HPDE6-E6E7 (cell line): ENCODE data around the gene TBX2.
"Not testable (repeated sequence)": the region's sequence is repeated elsewhere in the genome, so short reads cannot be mapped to it uniquely, and the experiment has no call there.

Experiments
- DNase-seq: peaks from one replicate; pipeline ENCODE4 v3.0.0; 2011; ENCODE audit warnings: missing footprints; ENCODE audit errors: extremely low spot score

Gene TBX2

DNA sequence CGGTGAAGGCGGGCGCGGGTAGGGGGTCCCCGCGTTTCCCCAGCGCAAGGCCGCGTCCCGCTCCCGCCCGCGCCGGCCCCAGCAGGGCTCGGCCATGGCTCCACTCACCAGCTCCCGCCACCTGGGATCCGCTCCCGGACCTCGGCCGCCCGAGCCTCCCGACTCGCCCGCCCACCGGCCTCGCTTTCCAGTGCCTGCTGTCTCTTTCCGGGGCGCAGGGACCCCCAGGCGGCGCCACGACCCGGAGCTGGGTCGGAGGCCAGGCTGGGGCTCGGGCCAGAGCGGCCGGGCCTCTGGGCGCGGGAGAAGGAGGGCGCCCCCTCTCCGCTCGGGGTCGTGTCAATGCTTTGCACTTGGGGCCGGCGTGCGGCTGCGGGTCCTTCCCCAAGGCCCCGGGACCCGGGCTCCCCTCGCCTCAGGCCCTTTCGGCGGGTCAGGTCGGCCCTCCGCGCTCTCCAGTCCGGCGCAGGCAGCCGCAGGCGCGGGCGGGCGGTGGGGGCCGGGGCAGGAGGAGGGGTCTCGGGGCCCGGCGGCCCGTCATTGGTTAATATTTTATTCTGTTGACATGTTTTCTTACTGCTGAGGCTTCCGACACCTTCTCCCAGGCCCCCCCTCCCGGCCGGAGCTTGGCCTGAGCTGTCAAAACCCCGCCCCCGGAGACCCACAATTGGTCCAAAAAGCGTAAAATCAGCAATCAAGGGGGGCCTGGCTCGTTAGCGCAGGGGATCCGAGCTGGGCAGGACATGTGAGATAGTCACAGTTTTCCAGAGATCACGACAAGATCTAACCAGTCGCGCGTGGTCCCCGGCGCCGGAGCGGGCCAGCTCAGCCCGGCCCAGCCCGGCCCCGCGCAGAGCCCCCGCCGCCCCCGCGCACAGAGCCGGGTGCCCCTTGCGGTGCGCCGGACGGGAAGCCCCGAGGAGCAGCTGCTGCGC is at the start of gene TBX2:
TBX2 (plus strand) TSS at position 713 of the 935 bp plus-strand sequence. CDS start 334 bp downstream, outside the sequence.
- no peak for DNase-seq

- no peak for DNase-seq
Measured at GRCh38 chr17:61351745-61352407, 47.8 kb upstream of the TBX2 start.

- no peak for DNase-seq
Measured at GRCh38 chr17:61352408-61352770, 47.3 kb upstream of the TBX2 start.

DNA sequence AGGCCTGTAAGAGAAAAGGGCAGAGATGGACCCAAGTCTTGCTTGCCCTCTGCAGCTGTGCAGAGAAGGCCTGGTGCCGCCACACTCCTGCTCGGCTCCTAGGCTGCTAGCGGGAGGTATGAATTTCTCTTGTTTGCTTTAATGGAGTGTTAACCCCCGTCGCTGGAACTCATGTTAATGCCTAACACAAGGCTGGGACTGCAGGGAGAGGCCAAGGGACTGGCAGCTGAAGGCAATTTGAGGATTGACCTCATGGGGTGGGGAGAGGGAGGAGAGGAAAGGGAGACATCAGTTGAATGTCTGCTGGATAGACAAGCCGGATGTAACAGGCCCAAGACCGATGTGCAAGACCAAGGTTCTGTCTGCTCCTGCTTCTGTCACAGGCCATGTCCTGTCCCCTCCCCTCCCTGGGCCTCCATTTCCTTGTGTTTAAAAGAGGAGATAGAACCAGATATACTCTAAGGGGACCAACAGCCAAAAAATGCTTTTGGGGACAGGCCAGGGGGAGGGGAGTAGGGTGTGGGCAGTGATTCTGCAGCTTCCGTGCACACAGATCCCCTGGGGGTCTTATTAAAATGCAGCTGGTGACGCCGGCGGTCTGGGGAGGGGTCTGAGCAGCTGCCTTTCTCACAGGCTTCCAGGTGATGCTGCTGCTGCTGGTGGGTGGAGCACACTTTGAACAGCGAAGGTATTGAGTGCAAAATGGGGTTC is 46.7 kb upstream of the TBX2 start:
- DNase-seq: no peak

DNA sequence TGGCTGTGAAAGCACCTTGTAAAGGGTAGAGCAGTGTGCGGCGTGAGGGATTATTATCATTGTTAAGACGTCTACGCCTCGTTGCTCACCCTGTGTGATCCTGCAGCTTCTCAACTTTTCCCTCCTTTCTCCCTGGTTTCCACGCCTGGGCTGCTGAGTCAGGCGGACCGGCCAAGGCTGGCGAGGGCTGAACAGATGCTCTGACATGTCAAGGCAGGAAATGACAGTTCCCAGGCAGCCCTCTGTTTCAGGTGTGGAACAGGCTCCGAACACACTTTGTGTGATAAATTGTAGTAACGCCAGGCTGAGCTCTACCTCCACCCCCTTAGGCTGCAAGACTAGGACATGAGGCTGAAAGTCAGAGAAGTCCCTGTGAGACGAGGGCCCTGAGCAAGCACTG is 46.0 kb upstream of the TBX2 start:
- DNase-seq: no peak

- no peak for DNase-seq
Measured at GRCh38 chr17:61354895-61355874, 44.5 kb upstream of the TBX2 start.

GRCh38 chr17:61357061-61357460 is 42.6 kb upstream of the TBX2 start:
- not testable (repeated sequence) for DNase-seq

GRCh38 chr17:61359513-61359912 is 40.1 kb upstream of the TBX2 start:
- DNase-seq: not testable (repeated sequence)

DNA sequence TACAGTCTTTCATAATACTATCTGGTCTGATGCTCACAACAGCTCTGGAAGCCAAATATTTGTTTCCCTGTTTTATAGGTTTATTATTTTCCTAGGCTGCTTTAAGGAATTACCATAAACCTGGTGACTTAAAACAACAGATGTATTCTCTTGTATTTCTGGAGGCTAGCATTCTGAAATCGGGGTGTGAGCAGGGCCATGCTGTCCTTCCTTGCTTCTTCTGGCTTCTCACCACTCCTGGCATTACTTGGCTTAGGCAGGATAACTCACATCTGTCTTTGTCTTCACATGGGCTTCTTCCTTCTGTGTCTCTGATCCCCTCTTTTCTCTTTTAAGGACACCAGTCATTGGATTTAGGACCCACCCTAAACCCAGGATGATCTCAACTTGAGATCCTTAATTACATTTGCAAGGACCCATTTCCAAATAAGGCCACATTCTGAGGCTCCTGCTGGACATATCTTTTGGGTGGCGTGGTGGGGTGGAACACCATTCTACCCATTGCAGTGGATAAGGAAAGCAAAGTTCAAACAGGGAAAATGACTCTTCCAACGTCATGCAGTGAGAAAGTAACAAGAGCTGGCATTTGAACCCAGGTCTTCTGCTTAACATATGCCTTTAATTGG is 39.2 kb upstream of the TBX2 start:
- no peak for DNase-seq

- peak; percentile 35 for DNase-seq
Measured at GRCh38 chr17:61361084-61361483, 38.6 kb upstream of the TBX2 start.

DNA sequence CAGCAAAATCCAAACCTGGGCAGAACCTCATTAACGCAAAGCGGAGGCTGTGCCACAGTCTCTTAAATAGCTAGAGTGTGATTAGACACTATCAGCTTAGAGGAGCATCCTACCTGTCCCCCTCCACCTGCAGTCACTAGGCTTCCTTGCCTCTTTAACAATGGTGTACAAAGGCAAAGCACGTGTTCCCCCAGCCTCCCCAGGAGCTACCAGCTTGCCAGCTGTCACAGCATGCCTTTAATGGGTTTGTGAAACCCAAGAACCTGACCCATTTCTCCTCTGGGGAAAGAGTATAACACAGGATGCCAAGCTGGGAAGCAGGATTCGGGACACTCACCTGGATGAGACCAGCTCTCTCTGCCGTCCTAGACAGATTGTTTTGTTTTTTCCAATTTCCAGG is 37.2 kb upstream of the TBX2 start:
- DNase-seq: no peak

GRCh38 chr17:61362852-61363600 is 36.6 kb upstream of the TBX2 start:
- no peak for DNase-seq

DNA sequence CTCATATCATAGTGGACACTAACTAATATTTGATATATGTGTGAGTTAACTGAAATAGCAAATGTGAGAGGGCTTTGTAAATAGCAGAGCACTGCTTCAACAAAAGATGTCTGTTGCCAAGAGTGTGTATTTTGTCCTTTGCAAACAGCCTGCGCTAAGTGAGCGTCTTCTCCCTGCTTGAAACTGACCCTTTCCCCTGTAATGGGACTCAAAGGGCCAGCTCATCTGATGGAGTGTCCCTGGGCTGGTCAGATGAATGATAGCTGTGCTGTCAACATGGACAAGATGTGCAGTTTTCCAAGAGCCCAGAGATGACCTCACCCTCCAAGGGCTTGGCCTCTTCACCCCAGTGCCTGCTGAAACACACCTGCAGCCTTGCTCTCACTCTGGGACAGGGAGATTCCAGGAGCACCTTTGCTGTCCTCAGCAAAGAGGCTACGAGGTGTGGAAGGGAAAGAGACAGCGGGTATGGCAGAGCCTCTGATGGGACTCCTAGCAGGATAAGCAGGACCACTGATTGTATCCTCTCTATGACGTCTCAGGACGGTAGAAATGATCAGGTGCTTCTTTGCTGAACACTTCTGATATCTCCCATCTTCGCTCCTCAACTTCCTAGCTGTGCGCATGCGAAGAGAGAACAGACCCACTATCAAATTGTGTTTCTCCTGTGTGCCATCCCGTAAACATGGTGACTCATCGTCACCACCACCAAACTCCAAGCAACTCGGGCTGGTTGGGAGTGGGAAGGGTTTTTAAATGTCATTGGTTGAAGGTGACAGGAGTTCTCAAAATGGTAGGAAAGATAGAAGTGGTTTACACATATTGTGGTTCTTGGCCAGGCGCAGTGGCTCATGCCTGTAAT is 35.8 kb upstream of the TBX2 start:
- DNase-seq: no peak

DNA sequence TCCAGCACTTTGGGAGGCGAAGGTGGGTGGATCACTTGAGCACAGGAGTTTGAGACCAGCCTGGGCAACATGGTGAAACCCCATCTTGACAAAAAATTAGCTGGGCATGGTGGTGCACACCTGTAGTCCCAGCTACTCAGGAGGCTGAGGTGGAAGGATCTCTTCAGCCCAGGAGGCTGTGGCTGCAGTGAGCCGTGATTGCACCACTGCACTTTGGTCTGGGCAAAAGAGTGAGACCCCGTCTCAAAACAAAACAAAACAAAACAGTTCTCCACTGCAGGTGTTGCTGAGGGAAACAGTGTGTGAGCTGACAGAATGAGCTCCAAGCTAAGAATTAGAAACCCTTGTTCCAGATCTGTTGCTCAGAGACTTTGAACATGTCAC is 35.2 kb upstream of the TBX2 start:
- DNase-seq: no peak

- DNase-seq: no peak
Measured at GRCh38 chr17:61366076-61366714, 33.4 kb upstream of the TBX2 start.

- DNase-seq: no peak
Measured at GRCh38 chr17:61366715-61367413, 32.8 kb upstream of the TBX2 start.

- no peak for DNase-seq
Measured at GRCh38 chr17:61368049-61368831, 31.4 kb upstream of the TBX2 start.
